ENCODE data around the gene CERK.

- TF ChIP-seq POLR2AphosphoS5 (IDR thresholded peaks at IDR 0.05; ENCODE audit: borderline replicate concordance, low read depth, low read length) (no peak), EZH2 (IDR thresholded peaks at IDR 0.05) (no peak), FOXP2 (optimal IDR thresholded peaks at IDR 0.05; ENCODE audit: control extremely low read depth, extremely low read length, insufficient read depth) (no peak)
Measured at GRCh38 chr22:46659791-46660186, 78.3 kb downstream of the CERK start.

Data from SK-N-MC (cell line).